HG03575 (cell line): ENCODE measurements around the gene BCL2L11.

Source experiments
- ATAC-seq: cut with Tn5 transposase; IDR thresholded peaks from one replicate; pipeline ENCODE4 v1.9.1; 2021; ENCODE audit not compliant: unreplicated experiment, insufficient number of reproducible peaks, low FRiP score; ENCODE audit errors: extremely low read depth

BCL2L11 gene

GRCh38 chr2:111207851-111208250 lies 87.1 kb downstream of the BCL2L11 start:
- ATAC-seq = no peak

- ATAC-seq = no peak
Observed at GRCh38 chr2:111208639-111209038, 87.9 kb downstream of the BCL2L11 start.

GRCh38 chr2:111209045-111209514 lies 88.4 kb downstream of the BCL2L11 start:
- peak; percentile 76 for ATAC-seq

GRCh38 chr2:111210036-111210435 lies 89.3 kb downstream of the BCL2L11 start:
- ATAC-seq = no peak

- no peak for ATAC-seq
Observed at GRCh38 chr2:111213877-111214276, 93.2 kb downstream of the BCL2L11 start.

- ATAC-seq = no peak
Observed at GRCh38 chr2:111216811-111217652, 96.3 kb downstream of the BCL2L11 start.
